Neural cell (in vitro differentiated cells): ENCODE measurements around the gene ERC2. TPM values are rescaled to one million over a fixed set of nuclear protein-coding genes. Genes with fewer than 3 reads are reported as not detected.

Experiments
- H2AFZ ChIP-seq: fragments of 200-600, 300-800 bp; sonication (generic), shearing (Covaris generic); 2 replicates; pipeline ENCODE4 v1.6.0; 2014; ENCODE audit warnings: low read depth, mild to moderate bottlenecking, antibody characterized with exemption, low read length, moderate library complexity
- H3F3A ChIP-seq: fragments of 200-600 bp; shearing (Covaris generic); 2 replicates; pipeline ENCODE4 v1.6.1; 2016; ENCODE audit warnings: mild to moderate bottlenecking, moderate library complexity, mixed read lengths, antibody characterized with exemption, low read length; ENCODE audit not compliant: insufficient read depth, poor library complexity, severe bottlenecking
- H3K27ac ChIP-seq: fragments of 200-600, 300-800 bp; sonication (generic), shearing (Covaris generic); 2 replicates; pipeline ENCODE4 v1.5.1; 2014; ENCODE audit warnings: mild to moderate bottlenecking, low read length, moderate library complexity
- H3K27me3 ChIP-seq: fragments of 300-800, 200-600 bp; sonication (generic), shearing (Covaris generic); 2 replicates; pipeline ENCODE4 v1.6.0; 2014; ENCODE audit warnings: mild to moderate bottlenecking, low read depth, low read length, moderate library complexity; ENCODE audit not compliant: insufficient read depth
- H3K36me3 ChIP-seq: fragments of 300-800, 200-600 bp; sonication (generic), shearing (Covaris generic); 2 replicates; pipeline ENCODE4 v1.5.1; 2014; ENCODE audit warnings: mild to moderate bottlenecking, antibody characterized with exemption, low read length, moderate library complexity; ENCODE audit not compliant: insufficient read depth
- H3K4me2 ChIP-seq: fragments of 300-800, 200-600 bp; sonication (generic), shearing (Covaris generic); 2 replicates; pipeline ENCODE4 v1.6.0; 2014; ENCODE audit warnings: mild to moderate bottlenecking, low read length
- H3K4me3 ChIP-seq: fragments of 300-800, 200-600 bp; sonication (generic), shearing (Covaris generic); 2 replicates; pipeline ENCODE4 v1.5.1; 2014; ENCODE audit warnings: mild to moderate bottlenecking, low read length, moderate library complexity
- H3K79me2 ChIP-seq: fragments of 200-600 bp; shearing (Covaris generic); replicated peaks from 2 replicates; pipeline ENCODE4 v1.6.0; 2014; ENCODE audit warnings: mild to moderate bottlenecking, low read length, moderate library complexity; ENCODE audit not compliant: insufficient read depth
- H3K9ac ChIP-seq: fragments of 300-800, 200-600 bp; sonication (generic), shearing (Covaris generic); 2 replicates; pipeline ENCODE4 v1.6.1; 2016; ENCODE audit warnings: mild to moderate bottlenecking, low read length, mixed read lengths
- H3K9me2 ChIP-seq: fragments of 200-600 bp; shearing (Covaris generic); 2 replicates; pipeline ENCODE4 v1.6.1; 2016; ENCODE audit warnings: mild to moderate bottlenecking, low read length, mixed read lengths; ENCODE audit not compliant: insufficient read depth
- H3K9me3 ChIP-seq: fragments of 200-600, 300-800 bp; sonication (generic), shearing (Covaris generic); 2 replicates; pipeline ENCODE4 v1.6.1; 2016; ENCODE audit warnings: mild to moderate bottlenecking, mixed run types, low read length, moderate library complexity, mixed read lengths
- H4K20me1 ChIP-seq: fragments of 200-600 bp; shearing (Covaris generic); 2 replicates; pipeline ENCODE4 v1.6.1; 2016; ENCODE audit warnings: mild to moderate bottlenecking, mixed run types; ENCODE audit not compliant: insufficient read depth
- EP300 ChIP-seq: fragments of 450-650 bp; conservative IDR thresholded peaks from 2 replicates; pipeline ENCODE4 v1.6.1; 2014; ENCODE audit warnings: antibody characterized with exemption, mild to moderate bottlenecking, moderate library complexity; ENCODE audit not compliant: poor library complexity, severe bottlenecking
- EZH2 ChIP-seq: fragments of 200-600, 300-800 bp; shearing (Covaris generic), sonication (generic); IDR thresholded peaks from 2 replicates; pipeline ENCODE4 v1.6.1; 2014; ENCODE audit warnings: antibody characterized with exemption, low read length, borderline replicate concordance, mild to moderate bottlenecking; ENCODE audit not compliant: insufficient read depth, poor library complexity, severe bottlenecking
- MXI1 ChIP-seq: fragments of 450-650 bp; conservative IDR thresholded peaks from 2 replicates; pipeline ENCODE4 v1.6.1; 2014; ENCODE audit warnings: antibody characterized with exemption, mild to moderate bottlenecking; ENCODE audit not compliant: poor library complexity, severe bottlenecking
- POLR2AphosphoS5 ChIP-seq: IDR thresholded peaks from 2 replicates; pipeline ENCODE4 v1.6.1; 2012
- RAD21 ChIP-seq: fragments of 450-650 bp; conservative IDR thresholded peaks from 2 replicates; pipeline ENCODE4 v1.6.1; 2014; ENCODE audit warnings: antibody characterized with exemption, mild to moderate bottlenecking, moderate library complexity
- REST ChIP-seq: IDR thresholded peaks from 2 replicates; pipeline ENCODE4 v1.6.1; 2012; ENCODE audit warnings: borderline replicate concordance
- SMC3 ChIP-seq: fragments of 450-650 bp; conservative IDR thresholded peaks from 2 replicates; pipeline ENCODE4 v1.6.1; 2014; ENCODE audit warnings: antibody characterized with exemption, mild to moderate bottlenecking, moderate library complexity; ENCODE audit not compliant: poor library complexity
- TAF1 ChIP-seq: IDR thresholded peaks from 2 replicates; pipeline ENCODE4 v1.6.1; 2012; ENCODE audit warnings: low read depth
- polyA plus RNA-seq: library from polyadenylated mRNA; depleted of rRNA; stranded (reverse); fragments of >200 nt; gene quantifications from 2 replicates; pipeline ENCODE4 v1.2.3, GENCODE V29; 2014
- TF ChIP-seq, protein P1 (sequence below): fragments of 450-650 bp; IDR thresholded peaks from 2 replicates; pipeline ENCODE4 v1.5.1; 2014; ENCODE audit warnings: antibody characterized with exemption, mild to moderate bottlenecking, moderate library complexity; ENCODE audit not compliant: poor library complexity, severe bottlenecking

ERC2 gene
- polyA plus RNA-seq, 1 donor from 2014 or later, result 60.4 TPM

DNA sequence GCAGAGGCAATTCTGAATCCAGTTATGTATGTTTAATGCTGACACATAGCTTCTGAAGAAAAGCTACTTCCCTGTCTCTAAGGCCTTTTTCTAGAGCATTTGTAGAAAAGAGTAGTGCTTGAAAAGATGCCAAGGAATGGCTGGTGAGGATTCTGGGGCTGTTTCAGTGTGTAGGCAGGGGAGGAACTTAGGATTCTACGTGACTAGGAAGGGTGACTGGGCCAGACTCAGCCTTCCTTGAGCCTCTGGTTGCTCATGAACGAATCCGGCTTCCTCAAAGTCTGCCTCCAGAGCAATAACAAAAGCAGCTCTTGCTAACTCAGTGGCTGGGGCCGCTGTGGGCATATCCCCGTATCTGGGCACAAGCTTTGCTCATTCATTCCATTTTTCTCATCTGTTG, 876.4 kb downstream of the ERC2 start:
- no peaks in the 10 kb centered on the region for H3K79me2 ChIP-seq
- H3K27me3 ChIP-seq, result no peaks in the 10 kb centered on the region
- no peaks in the 10 kb centered on the region for H3K9me3 ChIP-seq
- TF ChIP-seq RAD21, result no peak
- TF ChIP-seq MXI1, result no peak
- TF ChIP-seq SMC3, result no peak
- TF ChIP-seq, protein P1, sequence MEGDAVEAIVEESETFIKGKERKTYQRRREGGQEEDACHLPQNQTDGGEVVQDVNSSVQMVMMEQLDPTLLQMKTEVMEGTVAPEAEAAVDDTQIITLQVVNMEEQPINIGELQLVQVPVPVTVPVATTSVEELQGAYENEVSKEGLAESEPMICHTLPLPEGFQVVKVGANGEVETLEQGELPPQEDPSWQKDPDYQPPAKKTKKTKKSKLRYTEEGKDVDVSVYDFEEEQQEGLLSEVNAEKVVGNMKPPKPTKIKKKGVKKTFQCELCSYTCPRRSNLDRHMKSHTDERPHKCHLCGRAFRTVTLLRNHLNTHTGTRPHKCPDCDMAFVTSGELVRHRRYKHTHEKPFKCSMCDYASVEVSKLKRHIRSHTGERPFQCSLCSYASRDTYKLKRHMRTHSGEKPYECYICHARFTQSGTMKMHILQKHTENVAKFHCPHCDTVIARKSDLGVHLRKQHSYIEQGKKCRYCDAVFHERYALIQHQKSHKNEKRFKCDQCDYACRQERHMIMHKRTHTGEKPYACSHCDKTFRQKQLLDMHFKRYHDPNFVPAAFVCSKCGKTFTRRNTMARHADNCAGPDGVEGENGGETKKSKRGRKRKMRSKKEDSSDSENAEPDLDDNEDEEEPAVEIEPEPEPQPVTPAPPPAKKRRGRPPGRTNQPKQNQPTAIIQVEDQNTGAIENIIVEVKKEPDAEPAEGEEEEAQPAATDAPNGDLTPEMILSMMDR, result no peak
- no peak for TF ChIP-seq POLR2AphosphoS5
- TF ChIP-seq EP300, result no peak
- no peak for TF ChIP-seq EZH2
- TF ChIP-seq REST, result no peak
- no peak for TF ChIP-seq TAF1
- H3K9me2 ChIP-seq, result no peaks in the 10 kb centered on the region
- H3K4me2 ChIP-seq, result no peak overlapping the region
- H3K4me3 ChIP-seq, result no peak overlapping the region
- no peaks in the 10 kb centered on the region for H3K36me3 ChIP-seq
- H3K27ac ChIP-seq, result no peak overlapping the region
- no peaks in the 10 kb centered on the region for H4K20me1 ChIP-seq
- H2AFZ ChIP-seq, result no peak overlapping the region
- H3K9ac ChIP-seq, result no peak overlapping the region
- no peaks in the 10 kb centered on the region for H3F3A ChIP-seq

GRCh38 chr3:55588146-55588765, 880.0 kb downstream of the ERC2 start:
- H3K4me2 ChIP-seq, result no peak overlapping the region
- H3K79me2 ChIP-seq, result no peaks in the 10 kb centered on the region
- no peaks in the 10 kb centered on the region for H3K27me3 ChIP-seq
- H3K9ac ChIP-seq, result no peak overlapping the region
- no peak for TF ChIP-seq REST
- TF ChIP-seq, protein P1, result no peak
- TF ChIP-seq EZH2, result no peak
- no peak for TF ChIP-seq EP300
- no peak for TF ChIP-seq MXI1
- no peak for TF ChIP-seq RAD21
- no peak for TF ChIP-seq SMC3
- TF ChIP-seq POLR2AphosphoS5, result no peak
- no peak for TF ChIP-seq TAF1
- no peaks in the 10 kb centered on the region for H4K20me1 ChIP-seq
- H3K9me3 ChIP-seq, result no peaks in the 10 kb centered on the region
- no peak overlapping the region for H3K4me3 ChIP-seq
- H3K9me2 ChIP-seq, result no peaks in the 10 kb centered on the region
- no peaks in the 10 kb centered on the region for H3F3A ChIP-seq
- H3K36me3 ChIP-seq, result peaks cover 5% of the 10 kb centered on the region
- H2AFZ ChIP-seq, result no peak overlapping the region
- no peak overlapping the region for H3K27ac ChIP-seq
